ENCODE results near the gene GAPVD1.
A peak's percentile ranks its signal among the peaks of the same experiment; 100 is the strongest.
"Not testable (repeated sequence)": the region's sequence is repeated elsewhere in the genome, so short reads cannot be mapped to it uniquely, and the experiment has no call there.

Gene GAPVD1, protein sequence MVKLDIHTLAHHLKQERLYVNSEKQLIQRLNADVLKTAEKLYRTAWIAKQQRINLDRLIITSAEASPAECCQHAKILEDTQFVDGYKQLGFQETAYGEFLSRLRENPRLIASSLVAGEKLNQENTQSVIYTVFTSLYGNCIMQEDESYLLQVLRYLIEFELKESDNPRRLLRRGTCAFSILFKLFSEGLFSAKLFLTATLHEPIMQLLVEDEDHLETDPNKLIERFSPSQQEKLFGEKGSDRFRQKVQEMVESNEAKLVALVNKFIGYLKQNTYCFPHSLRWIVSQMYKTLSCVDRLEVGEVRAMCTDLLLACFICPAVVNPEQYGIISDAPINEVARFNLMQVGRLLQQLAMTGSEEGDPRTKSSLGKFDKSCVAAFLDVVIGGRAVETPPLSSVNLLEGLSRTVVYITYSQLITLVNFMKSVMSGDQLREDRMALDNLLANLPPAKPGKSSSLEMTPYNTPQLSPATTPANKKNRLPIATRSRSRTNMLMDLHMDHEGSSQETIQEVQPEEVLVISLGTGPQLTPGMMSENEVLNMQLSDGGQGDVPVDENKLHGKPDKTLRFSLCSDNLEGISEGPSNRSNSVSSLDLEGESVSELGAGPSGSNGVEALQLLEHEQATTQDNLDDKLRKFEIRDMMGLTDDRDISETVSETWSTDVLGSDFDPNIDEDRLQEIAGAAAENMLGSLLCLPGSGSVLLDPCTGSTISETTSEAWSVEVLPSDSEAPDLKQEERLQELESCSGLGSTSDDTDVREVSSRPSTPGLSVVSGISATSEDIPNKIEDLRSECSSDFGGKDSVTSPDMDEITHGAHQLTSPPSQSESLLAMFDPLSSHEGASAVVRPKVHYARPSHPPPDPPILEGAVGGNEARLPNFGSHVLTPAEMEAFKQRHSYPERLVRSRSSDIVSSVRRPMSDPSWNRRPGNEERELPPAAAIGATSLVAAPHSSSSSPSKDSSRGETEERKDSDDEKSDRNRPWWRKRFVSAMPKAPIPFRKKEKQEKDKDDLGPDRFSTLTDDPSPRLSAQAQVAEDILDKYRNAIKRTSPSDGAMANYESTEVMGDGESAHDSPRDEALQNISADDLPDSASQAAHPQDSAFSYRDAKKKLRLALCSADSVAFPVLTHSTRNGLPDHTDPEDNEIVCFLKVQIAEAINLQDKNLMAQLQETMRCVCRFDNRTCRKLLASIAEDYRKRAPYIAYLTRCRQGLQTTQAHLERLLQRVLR (N-terminal part only)

DNA sequence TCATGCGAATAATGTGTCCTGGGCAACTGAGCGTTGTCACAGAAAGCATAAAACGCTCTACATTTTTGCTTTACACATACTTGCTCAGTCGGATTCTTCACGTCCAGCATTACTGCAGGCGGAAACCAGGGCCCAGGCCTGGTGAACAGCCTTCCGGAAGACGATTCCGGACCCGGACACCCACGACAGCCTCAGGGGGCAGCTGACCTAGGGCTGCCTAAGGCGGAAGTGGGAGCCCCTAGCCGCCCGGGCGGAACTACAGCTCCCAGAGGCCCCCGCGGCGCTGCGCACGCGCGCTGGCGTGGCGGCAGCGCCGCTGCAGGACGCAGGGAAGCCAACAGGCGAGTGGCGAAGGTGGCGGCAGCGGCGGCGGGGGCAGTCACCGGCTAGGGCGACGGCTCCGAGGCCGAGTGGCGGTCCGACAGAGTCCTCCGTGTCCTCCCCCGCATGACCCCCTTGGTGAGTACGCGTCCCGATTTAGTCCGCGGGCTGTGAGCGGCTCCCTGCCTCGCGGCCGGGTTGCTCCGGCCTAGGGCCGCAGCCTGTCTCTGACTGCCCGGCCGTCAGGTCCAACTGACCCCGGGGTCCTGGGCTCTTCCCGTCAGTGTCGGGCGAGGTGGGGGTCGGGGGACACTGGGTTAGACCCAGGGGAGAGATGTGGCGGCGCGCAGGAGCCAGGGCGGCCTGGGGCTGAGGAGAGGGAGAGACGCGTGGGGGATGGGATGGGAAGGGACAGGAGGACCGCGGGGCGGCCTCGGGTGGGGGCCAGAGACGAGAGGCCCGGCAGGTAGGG is at the start of gene GAPVD1:
GAPVD1 (plus strand) TSS at position 326 of the 793 bp plus-strand sequence. CDS start 37,096 bp downstream, outside the sequence.
- DNase-seq (ENCODE audit: low read depth), result peak; percentile 36
- H3K4me3 ChIP-seq (ENCODE audit: low read depth, low read length), result peak within 1 kb of the TSS; percentile 95

DNA sequence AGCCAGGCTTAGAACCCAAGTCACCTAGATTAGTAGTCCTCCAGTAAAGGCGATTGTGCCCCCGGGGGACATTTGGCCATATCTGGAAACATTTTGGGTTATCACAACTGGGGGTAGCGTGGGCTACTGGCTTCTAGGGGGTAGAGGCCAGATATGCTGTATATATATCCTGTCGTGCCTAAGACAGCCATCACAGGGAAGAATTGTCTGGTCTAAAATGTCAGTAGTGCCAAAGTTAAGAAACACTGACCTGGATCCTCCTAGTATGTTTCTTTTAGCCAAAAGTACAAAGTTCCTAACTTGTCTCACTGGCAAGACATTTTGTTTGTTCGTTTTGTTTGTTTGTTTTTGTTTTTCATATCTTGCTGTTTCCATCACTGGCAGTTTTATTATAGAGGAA is 47.4 kb upstream of the GAPVD1 start:
- no peak overlapping the region for H3K4me3 ChIP-seq (ENCODE audit: low read depth, low read length)
- no peak for DNase-seq (ENCODE audit: low read depth)

DNA sequence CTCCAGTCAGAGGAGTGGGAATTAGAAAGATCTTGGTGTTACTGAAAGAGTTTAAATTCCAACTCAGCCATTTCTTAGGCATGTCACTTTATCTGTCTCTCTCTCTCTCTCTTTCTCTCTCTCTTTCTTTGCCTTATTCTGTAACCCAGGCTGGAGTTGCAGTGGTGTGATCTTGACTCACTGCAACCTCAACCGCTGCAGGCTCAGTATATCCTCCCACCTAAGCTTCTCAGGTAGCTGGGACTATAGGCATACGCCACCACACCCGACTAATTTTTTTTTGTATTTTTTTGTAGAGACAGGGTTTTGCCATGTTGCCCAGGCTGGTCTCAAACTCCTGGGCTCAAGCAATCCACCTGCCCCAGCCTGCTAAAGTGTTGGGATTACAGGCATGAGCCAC is 43.0 kb upstream of the GAPVD1 start:
- DNase-seq (ENCODE audit: low read depth), result no peak
- no peak overlapping the region for H3K4me3 ChIP-seq (ENCODE audit: low read depth, low read length)

DNA sequence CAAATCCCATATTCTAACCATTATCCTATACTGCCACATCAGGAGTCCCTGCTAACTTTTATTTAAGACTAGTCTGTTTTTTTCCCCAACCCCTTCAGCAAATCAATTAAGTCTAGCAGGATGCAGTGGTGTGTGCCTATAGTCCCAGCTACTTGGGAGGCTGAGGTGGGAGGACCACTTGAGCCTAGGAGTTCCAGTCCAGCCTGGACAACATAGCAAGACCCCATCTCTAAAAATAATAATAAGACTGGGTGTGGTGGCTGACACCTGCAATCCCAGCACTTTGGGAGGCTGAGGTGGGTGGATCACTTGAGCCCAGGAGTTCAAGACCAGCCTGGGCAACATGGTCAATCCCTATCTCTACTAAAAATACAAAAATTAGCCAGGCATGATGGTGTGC is 36.8 kb upstream of the GAPVD1 start:
- not testable (repeated sequence) for H3K4me3 ChIP-seq (ENCODE audit: low read depth, low read length); DNase-seq (ENCODE audit: low read depth)

DNA sequence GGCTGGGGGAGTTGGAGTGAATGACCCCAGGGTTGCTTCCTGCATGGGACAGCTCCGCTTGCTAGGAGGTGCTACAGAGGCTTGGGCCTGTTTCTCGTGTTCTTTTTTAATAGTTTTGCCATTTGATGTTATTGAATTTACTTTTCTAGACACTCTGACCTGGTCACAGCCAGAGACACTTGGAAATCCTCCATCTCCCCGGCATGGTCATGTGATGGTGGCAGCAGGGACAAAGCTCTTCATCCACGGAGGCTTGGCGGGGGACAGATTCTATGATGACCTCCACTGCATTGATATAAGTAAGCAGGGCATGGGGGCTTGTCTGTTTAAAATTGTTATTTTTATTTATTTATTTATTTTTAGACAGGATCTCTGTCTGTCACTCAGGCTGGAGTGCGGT is 33.9 kb upstream of the GAPVD1 start:
- no peak for DNase-seq (ENCODE audit: low read depth)
- H3K4me3 ChIP-seq (ENCODE audit: low read depth, low read length), result no peak overlapping the region

DNA sequence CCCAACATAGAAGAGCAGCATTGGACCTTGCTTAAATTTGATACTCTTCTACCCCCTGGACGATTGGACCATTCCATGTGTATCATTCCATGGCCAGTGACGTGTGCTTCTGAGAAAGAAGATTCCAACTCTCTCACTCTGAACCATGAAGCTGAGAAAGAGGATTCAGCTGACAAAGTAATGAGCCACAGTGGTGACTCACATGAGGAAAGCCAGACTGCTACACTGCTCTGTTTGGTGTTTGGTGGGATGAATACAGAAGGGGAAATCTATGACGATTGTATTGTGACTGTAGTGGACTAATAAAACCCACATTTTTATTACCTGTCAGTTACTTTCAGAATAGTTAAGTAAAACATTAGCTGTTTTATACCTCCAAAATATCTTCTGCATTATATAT is 27.9 kb upstream of the GAPVD1 start:
- DNase-seq (ENCODE audit: low read depth), result peak; percentile 97
- no peak overlapping the region for H3K4me3 ChIP-seq (ENCODE audit: low read depth, low read length)

DNA sequence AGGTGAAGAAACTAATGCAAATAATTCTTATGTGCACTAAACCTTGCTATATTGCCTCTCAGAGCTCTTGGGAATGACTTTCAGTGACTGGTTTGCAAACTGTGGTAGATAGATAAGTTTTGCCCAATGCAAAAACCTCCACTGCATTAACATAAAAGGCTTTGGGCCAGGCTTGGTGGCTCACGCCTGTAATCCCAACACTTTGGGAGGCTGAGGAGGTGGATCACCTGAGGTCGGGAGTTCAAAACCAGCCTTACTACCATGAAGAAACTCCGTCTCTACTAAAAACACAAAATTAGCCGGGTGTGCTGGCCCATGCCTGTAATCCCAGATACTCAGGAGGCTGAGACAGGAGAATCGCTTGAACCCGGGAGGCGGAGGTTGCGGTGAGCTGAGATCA is 27.5 kb upstream of the GAPVD1 start:
- H3K4me3 ChIP-seq (ENCODE audit: low read depth, low read length); DNase-seq (ENCODE audit: low read depth): not testable (repeated sequence)

DNA sequence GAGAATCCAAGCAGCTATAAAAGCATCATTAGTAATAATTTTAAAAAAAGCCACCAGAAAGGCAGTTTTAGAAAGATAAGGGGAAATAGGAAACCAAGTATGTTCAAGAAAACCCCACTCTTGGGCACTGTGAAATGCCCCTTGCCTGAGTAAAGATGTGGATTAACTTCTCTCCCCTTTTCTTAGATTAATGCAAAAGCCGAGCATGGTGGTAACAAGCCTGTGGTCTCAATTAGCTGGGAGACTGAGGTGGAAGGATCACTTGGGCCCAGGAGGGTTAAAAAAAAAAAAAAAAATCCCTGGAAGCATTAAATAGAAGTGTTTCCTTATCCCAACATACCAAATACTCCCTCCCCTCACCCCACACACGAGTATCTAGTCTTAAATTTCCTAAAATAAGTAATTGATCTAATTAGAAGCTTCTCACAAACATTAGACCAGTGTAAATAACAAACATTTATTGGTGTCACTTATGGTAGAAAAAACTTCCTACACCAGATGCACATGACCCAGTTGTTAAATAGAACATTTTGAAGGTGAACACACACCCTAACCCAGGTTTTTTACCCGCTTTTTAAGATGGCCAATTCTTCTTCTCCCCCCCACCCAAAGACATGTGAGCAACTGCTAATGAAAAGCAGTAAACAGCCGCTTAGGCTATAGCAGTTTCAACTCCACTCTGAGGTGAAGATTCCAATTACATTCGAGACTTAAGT is 25.7 kb upstream of the GAPVD1 start:
- H3K4me3 ChIP-seq (ENCODE audit: low read depth, low read length), result peak overlapping the region; percentile 94
- no peak for DNase-seq (ENCODE audit: low read depth)

DNA sequence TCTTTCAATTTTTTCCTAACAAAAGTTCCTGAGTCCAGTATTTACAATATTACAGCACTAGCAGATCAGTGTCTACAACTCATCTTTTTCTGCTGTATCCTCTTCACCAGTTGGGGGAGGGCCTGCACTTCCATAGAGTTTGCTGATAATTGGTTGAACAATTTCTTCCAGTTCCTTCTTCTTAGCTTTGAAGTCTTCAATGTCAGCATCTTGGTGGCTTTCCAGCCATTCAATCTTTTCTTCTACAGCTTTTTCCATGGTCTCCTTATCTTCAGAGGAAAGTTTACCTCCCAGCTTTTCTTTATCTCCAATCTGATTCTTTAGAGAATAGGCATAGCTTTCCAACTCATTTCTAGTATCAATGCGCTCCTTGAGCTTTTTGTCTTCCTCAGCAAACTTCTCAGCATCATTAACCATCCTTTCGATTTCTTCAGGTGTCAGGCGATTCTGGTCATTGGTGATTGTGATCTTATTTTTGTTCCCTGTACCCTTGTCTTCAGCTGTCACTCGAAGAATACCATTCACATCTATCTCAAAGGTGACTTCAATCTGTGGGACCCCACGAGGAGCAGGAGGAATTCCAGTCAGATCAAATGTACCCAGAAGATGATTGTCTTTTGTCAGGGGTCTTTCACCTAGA is 25.0 kb upstream of the GAPVD1 start:
- not testable (repeated sequence) for DNase-seq (ENCODE audit: low read depth)
- H3K4me3 ChIP-seq (ENCODE audit: low read depth, low read length), result peak overlapping the region; percentile 94

DNA sequence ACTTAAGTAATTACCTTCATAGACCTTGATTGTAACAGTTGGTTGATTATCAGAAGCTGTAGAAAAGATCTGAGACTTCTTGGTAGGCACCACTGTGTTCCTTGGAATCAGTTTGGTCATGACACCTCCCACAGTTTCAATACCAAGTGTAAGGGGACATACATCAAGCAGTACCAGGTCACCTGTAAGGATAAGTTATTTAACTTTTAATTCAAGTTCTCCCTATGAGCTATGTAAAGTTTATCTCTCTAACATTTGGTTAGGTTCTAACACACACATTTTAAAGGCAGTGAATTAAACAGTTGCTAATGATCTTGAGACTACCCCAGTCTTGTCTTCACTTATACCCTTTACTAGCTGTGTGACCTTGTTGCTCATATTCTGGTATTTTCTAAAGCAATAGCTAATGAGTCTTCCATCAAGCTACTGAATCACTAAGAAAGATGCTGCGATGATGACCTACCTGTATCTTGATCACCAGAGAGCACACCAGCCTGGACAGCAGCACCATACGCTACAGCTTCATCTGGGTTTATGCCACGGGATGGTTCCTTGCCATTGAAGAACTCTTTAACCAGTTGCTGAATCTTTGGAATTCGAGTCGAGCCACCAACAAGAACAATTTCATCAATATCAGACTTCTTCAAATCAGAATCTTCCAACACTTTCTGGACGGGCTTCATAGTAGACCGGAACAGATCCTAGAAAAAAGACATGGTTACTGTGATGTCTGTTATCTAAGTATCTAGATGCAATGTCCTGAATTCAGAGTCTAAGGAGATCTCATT is 23.3 kb upstream of the GAPVD1 start:
- peak overlapping the region; percentile 94 for H3K4me3 ChIP-seq (ENCODE audit: low read depth, low read length)
- no peak for DNase-seq (ENCODE audit: low read depth)

DNA sequence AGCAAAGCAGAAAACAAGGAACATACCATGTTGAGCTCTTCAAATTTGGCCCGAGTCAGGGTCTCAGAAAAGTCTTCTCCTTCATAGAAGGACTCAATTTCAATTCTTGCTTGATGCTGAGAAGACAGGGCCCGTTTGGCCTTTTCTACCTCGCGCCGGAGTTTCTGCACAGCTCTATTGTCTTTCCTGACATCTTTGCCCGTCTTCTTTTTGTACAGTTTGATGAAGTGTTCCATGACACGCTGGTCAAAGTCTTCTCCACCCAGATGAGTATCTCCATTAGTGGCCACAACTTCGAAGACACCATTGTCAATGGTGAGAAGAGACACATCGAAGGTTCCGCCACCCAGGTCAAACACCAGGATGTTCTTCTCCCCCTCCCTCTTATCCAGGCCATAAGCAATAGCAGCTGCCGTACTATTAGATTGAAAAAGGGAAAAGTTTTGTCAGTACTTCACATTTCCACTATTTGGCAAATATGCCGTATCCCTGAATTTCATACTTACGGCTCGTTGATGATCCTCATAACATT is 22.6 kb upstream of the GAPVD1 start:
- H3K4me3 ChIP-seq (ENCODE audit: low read depth, low read length), result peak overlapping the region; percentile 94
- DNase-seq (ENCODE audit: low read depth), result no peak

DNA sequence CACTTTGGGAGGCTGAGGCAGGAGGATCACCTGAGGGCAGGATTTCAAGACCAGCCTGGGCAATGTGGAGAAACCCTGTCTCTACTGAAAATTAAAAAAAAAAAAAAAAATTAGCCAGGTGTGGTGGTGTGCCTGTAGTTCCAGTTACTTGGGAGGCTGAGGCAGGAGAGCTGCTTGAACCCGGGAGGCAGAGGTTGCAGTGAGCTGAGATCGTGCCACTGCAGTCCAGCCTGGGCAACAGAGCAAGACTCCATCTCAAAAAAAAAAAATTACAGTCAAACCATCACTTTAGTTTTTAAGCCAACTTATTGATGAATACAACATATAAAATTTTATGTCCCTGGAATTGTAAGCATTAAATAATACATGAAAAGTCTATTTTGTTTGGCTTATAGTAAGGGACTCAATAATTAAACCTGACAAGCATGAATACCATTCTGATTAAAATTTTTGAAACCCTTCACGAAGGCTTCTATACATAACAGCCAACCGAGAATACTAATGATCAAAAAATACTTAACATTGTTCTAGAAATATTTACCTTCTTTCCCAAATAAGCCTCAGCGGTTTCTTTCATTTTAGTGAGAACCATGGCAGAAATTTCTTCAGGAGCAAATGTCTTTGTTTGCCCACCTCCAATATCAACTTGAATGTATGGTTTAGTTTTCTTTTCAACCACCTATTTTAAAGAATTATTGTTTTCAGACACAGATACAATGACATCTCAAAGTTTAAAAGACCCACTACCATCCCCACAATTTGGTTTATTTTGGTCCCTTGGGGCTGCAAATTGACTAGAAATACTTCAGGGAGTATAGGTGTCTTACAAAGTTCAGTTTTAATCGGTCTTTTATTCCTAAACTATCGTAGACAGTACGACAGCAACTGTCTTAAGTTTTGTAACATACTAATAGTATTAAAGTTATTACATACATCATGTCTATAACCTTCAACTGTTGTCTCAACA is 21.7 kb upstream of the GAPVD1 start:
- peak overlapping the region; percentile 94 for H3K4me3 ChIP-seq (ENCODE audit: low read depth, low read length)
- DNase-seq (ENCODE audit: low read depth), result no peak

DNA sequence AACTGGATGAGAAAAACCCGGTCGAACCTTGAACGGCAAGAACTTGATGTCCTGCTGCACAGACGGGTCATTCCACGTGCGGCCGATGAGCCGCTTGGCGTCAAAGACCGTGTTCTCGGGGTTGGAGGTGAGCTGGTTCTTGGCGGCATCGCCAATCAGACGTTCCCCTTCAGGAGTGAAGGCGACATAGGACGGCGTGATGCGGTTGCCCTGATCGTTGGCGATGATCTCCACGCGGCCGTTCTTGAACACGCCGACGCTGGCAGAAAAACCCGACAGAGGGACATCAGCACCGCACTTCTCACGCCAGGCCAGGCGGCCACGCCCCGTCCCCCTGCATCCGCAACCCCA is 21.0 kb upstream of the GAPVD1 start:
- H3K4me3 ChIP-seq (ENCODE audit: low read depth, low read length), result peak overlapping the region; percentile 94
- no peak for DNase-seq (ENCODE audit: low read depth)

DNA sequence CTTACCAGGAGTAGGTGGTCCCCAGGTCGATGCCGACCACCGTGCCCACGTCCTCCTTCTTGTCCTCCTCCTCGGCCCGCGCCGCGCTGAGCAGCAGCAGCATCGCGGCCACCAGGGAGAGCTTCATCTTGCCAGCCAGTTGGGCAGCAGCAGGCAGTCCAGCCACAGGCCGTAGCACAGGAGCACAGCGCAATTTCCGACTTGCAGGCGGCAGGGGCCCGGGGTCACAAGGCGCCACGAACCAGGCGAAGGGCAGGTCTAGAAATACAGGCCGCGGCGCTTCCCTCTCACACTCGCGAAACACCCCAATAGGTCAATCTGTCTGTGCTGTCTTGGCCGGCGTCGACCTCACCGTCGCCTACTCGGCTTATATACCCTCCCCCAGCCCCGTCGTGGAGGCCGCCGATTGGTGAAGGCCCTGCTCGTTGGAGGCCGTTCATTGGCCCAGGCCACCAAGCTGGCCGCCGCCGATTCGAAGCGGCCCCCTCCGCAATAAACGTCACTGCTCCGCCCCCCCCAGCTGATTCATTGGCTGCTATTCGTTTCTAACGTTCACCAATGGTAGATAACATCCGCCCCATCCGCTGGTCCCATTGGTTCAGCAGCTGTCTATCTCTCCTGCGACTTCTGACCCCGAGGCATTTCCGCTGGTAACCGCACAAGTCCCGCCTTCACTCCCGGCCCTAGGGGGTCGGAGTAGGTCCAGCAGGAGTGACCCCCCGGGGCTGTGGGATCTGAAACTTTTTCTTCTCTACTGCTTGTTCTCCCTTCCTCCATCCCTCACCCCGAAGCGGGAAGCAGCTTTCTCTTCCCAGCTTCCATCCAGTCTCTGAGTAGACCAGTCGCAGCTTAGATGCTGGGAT is 20.4 kb upstream of the GAPVD1 start, which contains the start of gene HSPA5:
HSPA5 (minus strand) TSS at position 344 of the 863 bp plus-strand sequence; CDS start at position 127, 217 bp downstream.
- DNase-seq (ENCODE audit: low read depth), result peak; percentile 99
- peak within 1 kb of the TSS; percentile 94 for H3K4me3 ChIP-seq (ENCODE audit: low read depth, low read length)

All from skeletal muscle cell (primary cell).